H1 (cell line): Measurements from ENCODE around the gene SUMF1. TPM values are rescaled to one million over a fixed set of nuclear protein-coding genes. Genes with fewer than 3 reads are reported as not detected.

Experiments used
- CTCF ChIA-PET: fragments of 300-600 bp; sonication (Branson Sonifier 250); formaldehyde crosslinking; loops from one replicate; lab custom pipeline; 2021; ENCODE audit not compliant: partially characterized antibody; lab: Charles Lee
- POLR2A ChIA-PET: fragments of 300-600 bp; sonication (Branson Sonifier 250); formaldehyde crosslinking; loops from one replicate; lab custom pipeline; 2021; ENCODE audit warnings: inconsistent platforms; ENCODE audit not compliant: partially characterized antibody; lab: Charles Lee
- DNase-seq, 2 experiments: peaks; one replicate each; pipeline versions ENCODE4 v3.0.0 to v3.0.0-alpha.2; 2010 to 2022; ENCODE audit warnings: low spot score in 2 of 2, low read depth in 1 of 2, mixed read lengths in 1 of 2
- FAIRE-seq: peaks from 2 replicates; lab custom pipeline; 2011; peaks lifted over from hg19 to GRCh38; lab: Jason Lieb, UNC
- H2AFZ ChIP-seq: 2 replicates; pipeline ENCODE4 v1.8.1; 2012; ENCODE audit warnings: low read length, inconsistent platforms
- H2AK5ac ChIP-seq: 2 replicates; pipeline ENCODE4 v1.6.1; 2013; ENCODE audit warnings: low read depth, low read length
- H2BK120ac ChIP-seq: replicated peaks from 2 replicates; pipeline ENCODE3; 2013; ENCODE audit warnings: low read depth, low read length, inconsistent platforms
- H2BK12ac ChIP-seq: 2 replicates; pipeline ENCODE4 v1.6.1; 2013; ENCODE audit warnings: low read depth, low read length
- H2BK15ac ChIP-seq: 2 replicates; pipeline ENCODE4 v1.6.1; 2013; ENCODE audit warnings: low read length
- H2BK20ac ChIP-seq: 2 replicates; pipeline ENCODE4 v1.6.1; 2013; ENCODE audit warnings: low read length
- H2BK5ac ChIP-seq: 2 replicates; pipeline ENCODE4 v1.6.1; 2013; ENCODE audit warnings: low read depth, low read length
- H3K14ac ChIP-seq: 2 replicates; pipeline ENCODE4 v1.6.1; 2013; ENCODE audit warnings: inconsistent platforms; ENCODE audit not compliant: insufficient read length
- H3K18ac ChIP-seq: 2 replicates; pipeline ENCODE4 v1.6.1; 2013; ENCODE audit warnings: low read length; ENCODE audit errors: extremely low read depth
- H3K23ac ChIP-seq: 2 replicates; pipeline ENCODE4 v1.6.1; 2013; ENCODE audit warnings: inconsistent platforms; ENCODE audit not compliant: insufficient read length
- H3K23me2 ChIP-seq: 2 replicates; pipeline ENCODE4 v1.6.1; 2013; ENCODE audit warnings: low read depth, low read length
- H3K27ac ChIP-seq: 2 replicates; pipeline ENCODE4 v1.6.1; 2011; ENCODE audit warnings: low read depth, low read length, inconsistent platforms
- H3K27me3 ChIP-seq, 4 experiments: replicated peaks in 1 of 4; 1 replicate in 1 of 4; 2 replicates in 3 of 4; pipeline versions ENCODE4 v1.6.1 to v1.8.1; 2011 to 2013; ENCODE audit warnings: low read length in 3 of 4, mild to moderate bottlenecking in 3 of 4, inconsistent platforms in 2 of 4, mixed read lengths in 2 of 4, moderate library complexity in 1 of 4; ENCODE audit not compliant: control insufficient read depth in 3 of 4, insufficient read depth in 3 of 4; ENCODE audit errors: extremely low read depth in 1 of 4
- H3K36me3 ChIP-seq, 4 experiments: 2 replicates each; pipeline versions ENCODE4 v1.6.1 to v1.8.1; 2011 to 2013; ENCODE audit warnings: mild to moderate bottlenecking in 4 of 4, low read length in 3 of 4, moderate library complexity in 2 of 4, control low read depth in 1 of 4, inconsistent platforms in 1 of 4; ENCODE audit not compliant: insufficient read depth in 4 of 4, control insufficient read depth in 2 of 4
- H3K4ac ChIP-seq: replicated peaks from 2 replicates; pipeline ENCODE3; 2013; ENCODE audit warnings: low read length, low read depth, mixed read lengths, inconsistent platforms; ENCODE audit not compliant: insufficient read length
- H3K4me1 ChIP-seq, 4 experiments: replicated peaks in 1 of 4; 1 replicate in 1 of 4; 2 replicates in 3 of 4; pipeline versions ENCODE4 v1.6.1 to v1.8.1; 2011 to 2013; ENCODE audit warnings: low read length in 3 of 4, inconsistent platforms in 2 of 4, mixed read lengths in 1 of 4; ENCODE audit not compliant: insufficient read depth in 4 of 4, control insufficient read depth in 3 of 4
- H3K4me2 ChIP-seq, 2 experiments: 2 replicates each; pipeline versions ENCODE4 v1.6.1 to v1.8.1; 2011 to 2013; ENCODE audit warnings: low read depth in 2 of 2, low read length in 2 of 2, control low read depth in 1 of 2, inconsistent platforms in 1 of 2, mild to moderate bottlenecking in 1 of 2; ENCODE audit not compliant: insufficient read depth in 1 of 2
- H3K4me3 ChIP-seq, 4 experiments: fragments of 200-600, 300-600 bp in 1 of 4; sonication (generic), shearing (Covaris generic), sonication (Bioruptor Twin) in 1 of 4; 2 replicates each; pipeline versions ENCODE4 v1.5.1 to v1.8.1; 2011 to 2016; ENCODE audit warnings: low read length in 4 of 4, low read depth in 3 of 4, control low read depth in 2 of 4, inconsistent platforms in 2 of 4, mild to moderate bottlenecking in 2 of 4, mixed read lengths in 1 of 4, moderate library complexity in 1 of 4; ENCODE audit not compliant: insufficient read depth in 2 of 4; ENCODE audit errors: extremely low read depth in 1 of 4
- H3K56ac ChIP-seq: replicated peaks from 2 replicates; pipeline ENCODE3; 2013; ENCODE audit warnings: low read depth, mild to moderate bottlenecking, mixed read lengths, low read length, inconsistent platforms; ENCODE audit not compliant: insufficient read length
- H3K79me1 ChIP-seq: 2 replicates; pipeline ENCODE4 v1.6.1; 2013; ENCODE audit warnings: low read depth, low read length, control low read depth
- H3K79me2 ChIP-seq, 2 experiments: 2 replicates each; pipeline versions ENCODE4 v1.6.1 to v1.8.1; 2012 to 2013; ENCODE audit warnings: low read length in 2 of 2, mild to moderate bottlenecking in 2 of 2, inconsistent platforms in 1 of 2; ENCODE audit not compliant: insufficient read depth in 2 of 2, control insufficient read depth in 1 of 2
- H3K9ac ChIP-seq, 4 experiments: replicated peaks in 1 of 4; 1 replicate in 1 of 4; 2 replicates in 3 of 4; pipeline versions ENCODE4 v1.6.1 to v1.8.1; 2011 to 2013; ENCODE audit warnings: low read depth in 3 of 4, low read length in 3 of 4, control low read depth in 2 of 4, mild to moderate bottlenecking in 2 of 4, moderate library complexity in 2 of 4, inconsistent platforms in 1 of 4; ENCODE audit errors: extremely low read depth in 1 of 4
- H3K9me3 ChIP-seq, 2 experiments: 2 replicates each; pipeline versions ENCODE4 v1.6.1 to v1.8.1; 2012 to 2013; ENCODE audit warnings: mild to moderate bottlenecking in 2 of 2, moderate library complexity in 2 of 2, control low read depth in 1 of 2, inconsistent platforms in 1 of 2, low read depth in 1 of 2, low read length in 1 of 2, mixed read lengths in 1 of 2; ENCODE audit not compliant: insufficient read depth in 2 of 2
- H4K20me1 ChIP-seq, 2 experiments: replicated peaks in 1 of 2; 2 replicates each; pipeline versions ENCODE3 to v1.8.1; 2011 to 2013; ENCODE audit warnings: inconsistent platforms in 2 of 2, low read length in 2 of 2, mild to moderate bottlenecking in 1 of 2; ENCODE audit not compliant: insufficient read depth in 2 of 2, control insufficient read depth in 1 of 2
- H4K5ac ChIP-seq: 2 replicates; pipeline ENCODE4 v1.6.1; 2013; ENCODE audit warnings: low read length, low read depth, mixed read lengths, inconsistent platforms; ENCODE audit not compliant: insufficient read length
- H4K8ac ChIP-seq: 2 replicates; pipeline ENCODE4 v1.8.0; 2013; ENCODE audit warnings: mild to moderate bottlenecking, moderate library complexity, low read length, inconsistent platforms; ENCODE audit not compliant: insufficient read depth; ENCODE audit errors: extremely low read depth
- H4K91ac ChIP-seq: replicated peaks from 2 replicates; pipeline ENCODE3; 2013; ENCODE audit warnings: low read length, mixed read lengths, inconsistent platforms; ENCODE audit not compliant: insufficient read length
- GABPA ChIP-seq: IDR thresholded peaks from 2 replicates; pipeline ENCODE4 v1.6.1; 2011; ENCODE audit warnings: mild to moderate bottlenecking, low read length, moderate library complexity, borderline replicate concordance; ENCODE audit not compliant: insufficient read depth
- WGBS, 2 experiments: shearing (Covaris generic) in 1 of 2; methylation state at CpG; one replicate each; pipeline versions ENCODE4 v1.1.6 to v1.1.7; 2013 to 2015; ENCODE audit warnings: low lambda C conversion rate in 2 of 2, mixed read lengths in 2 of 2, inconsistent platforms in 1 of 2, low coverage in 1 of 2, missing lambda C conversion rate in 1 of 2; ENCODE audit not compliant: insufficient replicate concordance in 2 of 2, insufficient coverage in 1 of 2, insufficient read length in 1 of 2; ENCODE audit errors: extremely low coverage in 1 of 2, missing lambda C conversion rate in 1 of 2; 5-methylcytosine and 5-hydroxymethylcytosine counted together
- polyA plus RNA-seq, 7 experiments: library from polyadenylated mRNA; depleted of rRNA in 3 of 7; stranded (reverse) in 5 of 7; unstranded in 2 of 7; fragments of >200 nt in 5 of 7; fragments of 200-250 nt in 2 of 7; gene quantifications; 1 replicate in 5 of 7; 2 replicates in 1 of 7; 4 replicates in 1 of 7; pipeline versions ENCODE4 v1.2.1 to v1.2.3, GENCODE V29; 2011 to 2013; ENCODE audit warnings: missing spikeins in 2 of 7, mixed read lengths in 2 of 7
- total RNA-seq: library from RNA; stranded (reverse); fragmentation: NEBNext Ultra II Directional; extraction: Animal tissue kit (Norgen Biotek cat#: 25700); gene quantifications from 2 replicates; pipeline ENCODE4 v1.2.1, GENCODE V29; 2021

The SUMF1 gene
- total and polyA plus RNA-seq, 2 of the 8 experiments (the other 6 are each of a cell fraction or from before 2014, with no cell fraction given) = 12.5 to 15.0 TPM

GRCh38 chr3:4449043-4449805 lies 17.8 kb downstream of the SUMF1 start:
- TF ChIP-seq GABPA = no peak
- no peak overlapping the region for H2BK12ac ChIP-seq
- no peak overlapping the region for H4K8ac ChIP-seq
- no peak overlapping the region for H2BK5ac ChIP-seq
- H4K20me1 ChIP-seq = peaks cover 0 to 2% of the 10 kb centered on the region in 2 experiments
- H3K18ac ChIP-seq = no peak overlapping the region
- POLR2A ChIA-PET = interaction anchor here (0.8 to 3.1 kb wide), 3 partner anchors 14 to 44 kb away, joined by 3 to 11 read pairs (median 11); partner anchors contain the start of genes ITPR1 and SUMF1
- no peak overlapping the region for H2BK15ac ChIP-seq
- H3K23ac ChIP-seq = no peak overlapping the region
- no peak overlapping the region for H2BK120ac ChIP-seq
- FAIRE-seq (no peak), DNase-seq (no peak)
- H3K9me3 ChIP-seq = no peaks in the 10 kb centered on the region
- H2AK5ac ChIP-seq = no peak overlapping the region
- no peak overlapping the region for H3K4ac ChIP-seq
- no peak overlapping the region for H4K91ac ChIP-seq
- no peak overlapping the region; a peak in 1 of 7 replicates for H3K9ac ChIP-seq
- H3K4me2 ChIP-seq = no peak overlapping the region; a peak in 1 of 4 replicates
- H2AFZ ChIP-seq = no peak overlapping the region
- H3K79me2 ChIP-seq = no peaks in the 10 kb centered on the region; a peak in 1 of 4 replicates
- no peak overlapping the region for H3K4me3 ChIP-seq
- no peak overlapping the region for H3K27ac ChIP-seq
- 91% methylated on average over 5 of the region's 5 CpGs; no CpG with 5 or more reads in 1 of the 2 experiments for WGBS, 2 experiments
- no peaks in the 10 kb centered on the region; the same call in 1 of the 2 replicates for H3K23me2 ChIP-seq
- H3K14ac ChIP-seq = no peak overlapping the region
- CTCF ChIA-PET = interaction anchor here (0.6 to 2.3 kb wide), 4 partner anchors 11 to 422 kb away, joined by 3 to 12 read pairs (median 6); no protein-coding TSS in a partner anchor
- no peak overlapping the region for H4K5ac ChIP-seq
- H3K27me3 ChIP-seq = no peaks in the 10 kb centered on the region
- peaks cover 0 to 7% (median 6%) of the 10 kb centered on the region in 4 experiments; a peak in 4 of 7 replicates for H3K4me1 ChIP-seq
- no peak overlapping the region for H3K56ac ChIP-seq
- peaks cover 0 to 3% (median 0%) of the 10 kb centered on the region in 4 experiments; a peak in 1 of 8 replicates for H3K36me3 ChIP-seq
- H2BK20ac ChIP-seq = no peak overlapping the region
- H3K79me1 ChIP-seq = no peaks in the 10 kb centered on the region
